Choroid plexus epithelial cell (primary cell): ENCODE measurements around the gene CHMP4B.

ENCODE experiments used
- DNase-seq: peaks from one replicate; pipeline ENCODE4 v3.0.0-alpha.2; 2010; ENCODE audit warnings: low read depth
- H3K4me3 ChIP-seq: 2 replicates; pipeline ENCODE4 v1.5.1; 2011; ENCODE audit warnings: low read depth, mild to moderate bottlenecking, control low read depth, low read length, moderate library complexity
- CTCF ChIP-seq: conservative IDR thresholded peaks from 2 replicates; pipeline ENCODE4 v1.5.1; 2011; ENCODE audit warnings: low read depth, mild to moderate bottlenecking, control low read depth, inconsistent platforms, low read length, moderate library complexity

Gene CHMP4B

DNA sequence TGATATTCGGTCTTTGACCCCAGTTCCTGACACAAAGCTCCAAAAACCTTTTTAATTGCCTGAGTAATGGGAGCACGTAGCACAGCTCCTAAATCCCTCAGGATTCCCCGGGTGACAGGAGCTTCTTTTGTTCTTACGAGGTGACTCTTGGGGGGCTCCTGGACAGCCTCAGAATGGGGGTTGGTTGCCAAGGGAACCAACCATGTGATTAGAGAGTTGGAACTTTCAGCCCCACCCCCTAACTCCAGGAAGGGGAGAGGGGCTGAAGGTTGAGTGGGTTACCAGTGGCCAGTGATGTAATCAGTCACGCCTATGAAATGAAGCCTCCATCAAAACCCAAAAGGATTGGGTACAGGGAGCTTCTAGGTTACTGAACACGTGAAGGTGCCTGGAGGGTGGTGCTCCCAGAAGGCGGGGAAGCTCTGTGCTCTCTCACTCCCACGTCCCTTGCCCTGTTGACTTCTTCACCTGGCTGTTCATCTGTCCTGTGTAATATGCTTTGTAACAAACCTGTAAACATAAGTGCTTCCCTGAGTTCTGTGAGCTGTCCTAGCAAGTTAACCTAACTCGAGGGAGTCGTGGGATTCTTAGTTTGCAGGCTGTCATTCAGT, 89.5 kb downstream of the CHMP4B start:
- no peak for DNase-seq
- no peak overlapping the region for H3K4me3 ChIP-seq
- no peak for TF ChIP-seq CTCF

GRCh38 chr20:33901132-33901523, 90.0 kb downstream of the CHMP4B start:
- no peak for TF ChIP-seq CTCF
- H3K4me3 ChIP-seq: no peak overlapping the region
- no peak for DNase-seq

DNA sequence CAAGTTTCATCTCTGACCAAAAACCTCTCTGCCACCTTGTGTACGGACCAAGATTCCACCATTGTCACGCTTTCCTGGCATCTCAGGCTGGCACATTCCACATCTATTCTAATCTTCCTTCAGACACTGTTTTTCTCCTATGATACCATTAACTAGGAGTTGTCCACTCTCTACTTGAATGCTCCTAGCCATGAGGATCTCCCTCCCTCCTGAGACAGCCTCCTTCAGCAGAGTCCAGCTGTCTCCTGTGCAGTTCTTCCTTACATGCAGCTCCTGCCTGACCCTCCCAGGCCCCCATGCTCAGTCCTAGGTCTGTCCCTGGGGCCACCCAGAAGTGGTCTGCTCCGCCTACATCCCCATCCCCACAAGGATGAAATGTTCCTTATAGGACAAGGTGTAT, 90.9 kb downstream of the CHMP4B start:
- H3K4me3 ChIP-seq: no peak overlapping the region
- DNase-seq: no peak
- TF ChIP-seq CTCF: no peak
